Tibial nerve (tissue), 4 donors: ENCODE measurements around the gene CHD6.

ENCODE experiments used
- CTCF ChIP-seq, 5 experiments: fragments of 200-600 bp in 3 of 5; fragments of 450-650 bp in 2 of 5; sonication (generic) in 3 of 5; IDR thresholded peaks; one replicate each; pipeline ENCODE4 v1.5.1; 2016 to 2019; ENCODE audit warnings: antibody characterized with exemption in 5 of 5, mild to moderate bottlenecking in 3 of 5, moderate library complexity in 2 of 5
- EP300 ChIP-seq, 2 donors: sonication (generic); formaldehyde crosslinking; IDR thresholded peaks; one replicate each; pipeline ENCODE4 v1.6.1; 2017; ENCODE audit warnings: antibody characterized with exemption in 2 of 2, mild to moderate bottlenecking in 1 of 2
- POLR2A ChIP-seq, 2 donors: fragments of 450-650 bp; IDR thresholded peaks; one replicate each; pipeline ENCODE4 v1.6.1; 2017; ENCODE audit warnings: antibody characterized with exemption in 2 of 2, mild to moderate bottlenecking in 2 of 2, moderate library complexity in 2 of 2

GRCh38 chr20:41386502-41387427 lies 231.4 kb downstream of the CHD6 start:
- TF ChIP-seq CTCF (IDR thresholded peaks at IDR 0.05) (no peak), POLR2A (IDR thresholded peaks at IDR 0.05) (no peak), EP300 (IDR thresholded peaks at IDR 0.05) (peak in 1 of 2 donors; percentile 63)
